K562 (cell line): Measurements from ENCODE around the gene ZDHHC11. TPM values are rescaled to one million over a fixed set of nuclear protein-coding genes. Genes with fewer than 3 reads are reported as not detected.

ENCODE experiments used
- ATAC-seq: fragments of 200-7000 bp; cut with Tn5 transposase; 3 replicates; pipeline ENCODE4 v1.9.1; 2020; ENCODE audit warnings: moderate library complexity
- BruUV-seq: library from RNA; stranded (reverse); fragments of 400-500 nt; replicated peaks from 2 replicates; lab custom pipeline; 2021; lab: Mats Ljungman, UMichigan
- CTCF ChIA-PET: fragments of 300-600 bp; formaldehyde crosslinking; extraction: SDS; loops from one replicate; lab custom pipeline; 2021; ENCODE audit warnings: low intra/inter-chr PET ratio; lab: Yijun Ruan, JAX
- POLR2A ChIA-PET: fragments of 300-600, 350-650 bp; sonication (Branson Sonifier 250); formaldehyde crosslinking; extraction: SDS; loops from one replicate; lab custom pipeline; 2021; ENCODE audit warnings: antibody characterized with exemption, inconsistent platforms; lab: Yijun Ruan, JAX
- DNase-seq, 4 experiments: peaks; one replicate each; pipeline versions ENCODE4 v3.0.0 to v3.0.0-alpha.2; 2011 to 2018; ENCODE audit warnings: low spot score in 3 of 4, mixed read lengths in 3 of 4; ENCODE audit errors: extremely low read depth in 1 of 4
- FAIRE-seq: peaks from 2 replicates; lab custom pipeline; 2011; peaks lifted over from hg19 to GRCh38; lab: Jason Lieb, UNC
- H2AFZ ChIP-seq: 2 replicates; pipeline ENCODE4 v1.6.0; 2011; ENCODE audit warnings: low read depth, low read length, control low read depth, inconsistent platforms
- H3K27ac ChIP-seq: fragments of 200-600 bp; 3 replicates; pipeline ENCODE4 v1.8.0; 2011; ENCODE audit warnings: low read depth, mild to moderate bottlenecking, control low read depth, inconsistent platforms, low read length, moderate library complexity, mixed read lengths; ENCODE audit errors: extremely low read depth
- H3K27me3 ChIP-seq, 2 experiments: fragments of 300-600 bp in 1 of 2; 2 replicates in 1 of 2; 3 replicates in 1 of 2; pipeline versions ENCODE4 v1.6.0 to v1.8.0; 2011; ENCODE audit warnings: inconsistent platforms in 2 of 2, low read length in 2 of 2, mild to moderate bottlenecking in 1 of 2, mixed read lengths in 1 of 2, moderate library complexity in 1 of 2; ENCODE audit not compliant: control insufficient read depth in 2 of 2, insufficient read depth in 2 of 2
- H3K36me3 ChIP-seq: fragments of 300-600 bp; 3 replicates; pipeline ENCODE4 v1.8.0; 2011; ENCODE audit warnings: mild to moderate bottlenecking, low read length, inconsistent platforms; ENCODE audit not compliant: control insufficient read depth, insufficient read depth
- H3K4me1 ChIP-seq, 2 experiments: fragments of 200-600 bp in 1 of 2; replicated peaks in 1 of 2; 2 replicates in 1 of 2; 3 replicates in 1 of 2; pipeline versions ENCODE4 v1.5.1 to v1.8.0; 2011; ENCODE audit warnings: inconsistent platforms in 2 of 2, low read length in 2 of 2, mild to moderate bottlenecking in 1 of 2, mixed read lengths in 1 of 2, moderate library complexity in 1 of 2; ENCODE audit not compliant: control insufficient read depth in 2 of 2, insufficient read depth in 2 of 2
- H3K4me2 ChIP-seq: 2 replicates; pipeline ENCODE4 v1.6.1; 2011; ENCODE audit warnings: low read length, control low read depth, inconsistent platforms, mixed read lengths; ENCODE audit not compliant: insufficient read depth
- H3K4me3 ChIP-seq: fragments of 200-600 bp; sonication (generic), shearing (Covaris generic); 2 replicates; pipeline ENCODE4 v1.5.1; 2016; ENCODE audit warnings: control low read depth, inconsistent platforms
- H3K79me2 ChIP-seq: fragments of 200-600 bp; 3 replicates; pipeline ENCODE4 v1.8.0; 2011; ENCODE audit warnings: low read length, inconsistent platforms; ENCODE audit not compliant: control insufficient read depth, insufficient read depth
- H3K9ac ChIP-seq, 2 experiments: 2 replicates each; pipeline versions ENCODE4 v1.6.0 to v1.6.1; 2011; ENCODE audit warnings: low read depth in 2 of 2, low read length in 2 of 2, control low read depth in 1 of 2, inconsistent platforms in 1 of 2, mild to moderate bottlenecking in 1 of 2, mixed read lengths in 1 of 2; ENCODE audit not compliant: insufficient read depth in 1 of 2
- H3K9me1 ChIP-seq: one replicate; pipeline ENCODE4 v1.6.0; 2011; ENCODE audit warnings: inconsistent platforms, mild to moderate bottlenecking, low read length, moderate library complexity; ENCODE audit not compliant: control insufficient read depth, insufficient read depth
- H3K9me3 ChIP-seq: replicated peaks from 2 replicates; pipeline ENCODE4 v1.5.1; 2011; ENCODE audit warnings: low read depth, low read length, inconsistent platforms; ENCODE audit not compliant: control insufficient read depth, insufficient read depth
- H4K20me1 ChIP-seq: replicated peaks from 2 replicates; pipeline ENCODE4 v1.6.1; 2011; ENCODE audit warnings: low read length, inconsistent platforms, mixed read lengths; ENCODE audit not compliant: control insufficient read depth, insufficient read depth
- MTF1 ChIP-seq: fragments of 250-450 bp; sonication (Bioruptor Pico); IDR thresholded peaks from 2 replicates; pipeline ENCODE4 v1.9.0; 2021; ENCODE audit warnings: moderate library complexity, mild to moderate bottlenecking, inconsistent platforms, borderline replicate concordance
- PHF20 ChIP-seq: fragments of 450-650 bp; IDR thresholded peaks from 2 replicates; pipeline ENCODE4 v1.6.1; 2018; ENCODE audit not compliant: partially characterized antibody
- POLR2G ChIP-seq: fragments of 200-400 bp; formaldehyde crosslinking; IDR thresholded peaks from 2 replicates; pipeline ENCODE4 v1.6.1; 2017; ENCODE audit warnings: low read depth, mild to moderate bottlenecking, antibody characterized with exemption, low read length, moderate library complexity
- RBM22 ChIP-seq: fragments of 200-400 bp; formaldehyde crosslinking; IDR thresholded peaks from 2 replicates; pipeline ENCODE4 v1.6.1; 2018; ENCODE audit warnings: low read length, low read depth; ENCODE audit not compliant: poor library complexity, severe bottlenecking
- RUNX1 ChIP-seq: sonication (generic); IDR thresholded peaks from 2 replicates; pipeline ENCODE4 v1.6.1; 2016; ENCODE audit warnings: antibody characterized with exemption, low read depth
- SIN3A ChIP-seq, 2 experiments: fragments of 150-350 bp in 1 of 2; IDR thresholded peaks; 2 replicates each; pipeline ENCODE4 v1.6.1; 2011 to 2016; ENCODE audit warnings: borderline replicate concordance in 2 of 2, low read depth in 2 of 2, low read length in 2 of 2, mild to moderate bottlenecking in 2 of 2, moderate library complexity in 2 of 2; ENCODE audit not compliant: control insufficient read depth in 1 of 2
- SIRT6 ChIP-seq: IDR thresholded peaks from one replicate; pipeline ENCODE4 v1.6.1; 2012; ENCODE audit warnings: low read depth, mild to moderate bottlenecking, control low read depth, inconsistent platforms, low read length, moderate library complexity
- WHSC1 ChIP-seq: IDR thresholded peaks from one replicate; pipeline ENCODE4 v1.6.1; 2012; ENCODE audit warnings: low read length, control low read depth, inconsistent platforms
- ZNF140 ChIP-seq: fragments of 250-450 bp; sonication (Bioruptor Pico); IDR thresholded peaks from 2 replicates; pipeline ENCODE4 v1.8.0; 2021; ENCODE audit warnings: moderate library complexity, mild to moderate bottlenecking, inconsistent platforms
- WGBS: fragments of 100-300 bp; shearing (Covaris generic); methylation state at CpG from one replicate; pipeline ENCODE4 v1.1.6; 2016; ENCODE audit warnings: low coverage, mixed read lengths; ENCODE audit not compliant: insufficient coverage; ENCODE audit errors: missing lambda C conversion rate; 5-methylcytosine and 5-hydroxymethylcytosine counted together
- in situ Hi-C: fragments of 300-500 bp; cut with MboI; formaldehyde crosslinking; loops from 4 replicates; pipeline ENCODE4 v1.15.0; 2018; ENCODE audit warnings: inconsistent platforms, mixed read lengths
- intact Hi-C: fragments of 100-400 bp; cut with micrococcal nuclease; formaldehyde crosslinking; loops from 2 replicates; pipeline ENCODE4 v1.14.2; 2022
- polyA plus RNA-seq, 8 experiments: library from polyadenylated mRNA; depleted of rRNA in 4 of 8; stranded (reverse) in 5 of 8; unstranded in 3 of 8; fragments of >200 nt; fragmentation: Nextera tagmentation in 2 of 8; fragmentation: Illumina TruSeq in 1 of 8; extraction: Ambion mirVana in 2 of 8; extraction: Trizol in 1 of 8; gene quantifications; 2 replicates each; pipeline versions ENCODE4 v1.2.1 to v1.2.3, GENCODE V29; 2011 to 2014; ENCODE audit warnings: inconsistent platforms in 1 of 8, missing spikeins in 1 of 8
- total RNA-seq, 7 experiments: library from RNA; depleted of rRNA in 6 of 7; stranded (reverse); fragments of >200 nt in 6 of 7; fragmentation: Illumina TruSeq in 2 of 7; extraction: Trizol in 2 of 7; gene quantifications; 2 replicates each; pipeline versions ENCODE4 v1.2.1 to v1.2.3, GENCODE V29; 2011 to 2021; ENCODE audit warnings: low replicate concordance in 1 of 7
- TF ChIP-seq, protein P1 (sequence below): fragments of 450-650 bp; formaldehyde crosslinking; IDR thresholded peaks from 2 replicates; pipeline ENCODE4 v1.4.0; 2020; ENCODE audit warnings: mild to moderate bottlenecking, moderate library complexity

ZDHHC11 gene
- total and polyA plus RNA-seq, 9 of the 15 experiments (the other 6 are each of a cell fraction or from before 2014, with no cell fraction given) = 0.07 to 2.3 (median 0.52) TPM

DNA sequence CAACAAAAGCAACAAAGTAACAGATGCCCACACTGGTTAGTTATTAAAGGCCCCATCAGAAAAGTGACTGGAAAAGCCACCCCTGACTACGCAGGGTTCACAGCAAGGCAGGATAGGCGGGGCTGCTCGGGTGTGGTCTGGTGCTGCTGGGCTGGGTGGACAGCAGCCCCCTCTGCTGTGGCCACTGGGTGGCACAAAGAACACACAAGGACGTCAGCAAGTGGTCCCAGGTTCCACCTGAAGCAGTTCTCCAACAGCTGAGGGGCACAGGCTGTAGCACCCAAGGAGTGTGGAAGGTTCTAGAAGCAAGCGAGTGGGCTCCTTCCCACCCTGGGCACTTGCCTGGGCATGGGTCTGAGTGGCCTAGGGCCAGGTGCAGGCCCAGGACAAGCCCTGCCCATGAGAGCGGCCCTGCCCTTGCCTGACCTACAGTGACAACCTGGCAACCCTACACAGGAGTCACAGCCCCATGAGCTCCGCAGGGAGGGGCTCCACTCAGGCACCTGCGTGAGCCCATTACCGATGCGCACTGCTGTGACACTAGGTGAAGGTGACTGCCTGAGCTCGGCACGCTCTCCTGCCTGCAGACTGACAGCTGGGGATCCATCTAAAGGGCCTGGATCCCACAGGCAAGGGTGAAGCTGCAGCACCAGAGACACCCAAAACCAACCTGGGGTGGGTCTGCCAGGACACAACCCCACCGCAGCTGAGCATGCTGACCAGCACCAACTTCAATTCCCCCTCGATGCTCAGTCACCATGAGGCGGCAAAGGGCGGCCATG, 33.8 kb upstream of the ZDHHC11 start:
- CTCF ChIA-PET = no interaction called here

More for the DNA sequence above, 33.8 kb upstream of the ZDHHC11 start:
- in situ Hi-C loops (no loop called here), intact Hi-C loops (no loop called here)
- H2AFZ ChIP-seq = no peak overlapping the region
- H3K4me1 ChIP-seq = peaks cover 0 to 26% of the 10 kb centered on the region in 2 experiments; a peak in 1 of 5 replicates
- FAIRE-seq = no peak
- peak; percentile 24; the same call in 1 of the 3 replicates for ATAC-seq
- no peak overlapping the region; a peak in 1 of 4 replicates for H3K9ac ChIP-seq
- no peak for TF ChIP-seq SIRT6
- TF ChIP-seq SIN3A (IDR thresholded peaks at IDR 0.05; ENCODE audit: borderline replicate concordance in 2 of 2, control insufficient read depth in 1 of 2, low read depth in 2 of 2, low read length in 2 of 2) = no peak
- no peak for TF ChIP-seq ZNF140 (CRISPR knock-in tag)
- TF ChIP-seq WHSC1 = peak; percentile 38
- peak; percentile 64; the same call in 1 of the 2 replicates for TF ChIP-seq POLR2G
- TF ChIP-seq PHF20 = no peak
- TF ChIP-seq RBM22 = peak; percentile 63
- TF ChIP-seq, protein P1, sequence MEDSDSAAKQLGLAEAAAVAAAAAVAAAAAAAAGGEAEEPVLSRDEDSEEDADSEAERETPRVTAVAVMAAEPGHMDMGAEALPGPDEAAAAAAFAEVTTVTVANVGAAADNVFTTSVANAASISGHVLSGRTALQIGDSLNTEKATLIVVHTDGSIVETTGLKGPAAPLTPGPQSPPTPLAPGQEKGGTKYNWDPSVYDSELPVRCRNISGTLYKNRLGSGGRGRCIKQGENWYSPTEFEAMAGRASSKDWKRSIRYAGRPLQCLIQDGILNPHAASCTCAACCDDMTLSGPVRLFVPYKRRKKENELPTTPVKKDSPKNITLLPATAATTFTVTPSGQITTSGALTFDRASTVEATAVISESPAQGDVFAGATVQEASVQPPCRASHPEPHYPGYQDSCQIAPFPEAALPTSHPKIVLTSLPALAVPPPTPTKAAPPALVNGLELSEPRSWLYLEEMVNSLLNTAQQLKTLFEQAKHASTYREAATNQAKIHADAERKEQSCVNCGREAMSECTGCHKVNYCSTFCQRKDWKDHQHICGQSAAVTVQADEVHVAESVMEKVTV (CRISPR knock-in tag) = no peak
- TF ChIP-seq RUNX1 = no peak
- no peak for TF ChIP-seq MTF1 (CRISPR knock-in tag)
- H3K4me2 ChIP-seq = no peak overlapping the region
- H3K9me1 ChIP-seq = no peaks in the 10 kb centered on the region
- H3K27ac ChIP-seq = no peak overlapping the region
- no peak overlapping the region for H3K4me3 ChIP-seq
- H4K20me1 ChIP-seq = peaks cover 17% of the 10 kb centered on the region; the same call in 1 of the 2 replicates
- 98% methylated on average over 16 of the region's 16 CpGs for WGBS
- DNase-seq = no peak
- peaks cover 82% of the 10 kb centered on the region for H3K79me2 ChIP-seq
- no TSS peak for BruUV-seq
- no peaks in the 10 kb centered on the region for H3K9me3 ChIP-seq
- no peaks in the 10 kb centered on the region for H3K27me3 ChIP-seq
- H3K36me3 ChIP-seq = peaks cover 92% of the 10 kb centered on the region
- POLR2A ChIA-PET = interaction anchor here (0.5 to 0.6 kb wide), 2 partner anchors 22 to 46 kb away, joined by 3 read pairs; no protein-coding TSS in a partner anchor
